ENCODE results near the gene FGG.

- TF ChIP-seq CTCF (IDR thresholded peaks at IDR 0.05) (no peak), EP300 (IDR thresholded peaks at IDR 0.05) (no peak), POLR2A (IDR thresholded peaks at IDR 0.05) (no peak)
These were observed 48.1 kb downstream of the FGG start for GRCh38 chr4:154564311-154564710.

Data from suprapubic skin (tissue), 3 donors.